HG03097 (cell line): ENCODE measurements around the gene WNT9A.

Experiments used
- ATAC-seq: cut with Tn5 transposase; IDR thresholded peaks from one replicate; pipeline ENCODE4 v1.9.1; 2021; ENCODE audit not compliant: unreplicated experiment, low FRiP score

Gene WNT9A

GRCh38 chr1:227954163-227954850 lies 6.6 kb upstream of the WNT9A start:
- no peak for ATAC-seq

DNA sequence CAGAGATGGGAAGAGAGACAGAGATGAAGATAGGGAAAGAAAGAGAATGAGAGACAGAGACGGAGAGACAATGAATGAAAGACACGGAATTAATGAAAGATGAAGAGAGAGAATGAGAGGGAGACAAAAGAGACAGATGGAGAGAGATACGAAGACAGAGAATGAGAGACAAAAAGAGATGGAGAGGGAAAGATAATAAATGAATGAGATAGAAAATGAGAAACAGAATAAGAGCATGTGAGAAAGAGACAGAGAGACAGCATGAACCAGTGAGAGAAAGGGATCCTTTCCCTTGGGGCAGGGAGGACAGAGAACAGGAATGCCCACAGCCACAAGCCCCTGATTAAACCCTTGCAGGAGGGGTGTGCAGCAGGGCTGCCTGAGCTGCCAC lies 5.3 kb upstream of the WNT9A start:
- ATAC-seq: no peak

GRCh38 chr1:227952374-227953021 lies 4.8 kb upstream of the WNT9A start:
- no peak for ATAC-seq

- ATAC-seq: no peak
Observed at GRCh38 chr1:227951624-227952373, 4.1 kb upstream of the WNT9A start.

- no peak for ATAC-seq
Observed at GRCh38 chr1:227950735-227951346, 3.1 kb upstream of the WNT9A start.

DNA sequence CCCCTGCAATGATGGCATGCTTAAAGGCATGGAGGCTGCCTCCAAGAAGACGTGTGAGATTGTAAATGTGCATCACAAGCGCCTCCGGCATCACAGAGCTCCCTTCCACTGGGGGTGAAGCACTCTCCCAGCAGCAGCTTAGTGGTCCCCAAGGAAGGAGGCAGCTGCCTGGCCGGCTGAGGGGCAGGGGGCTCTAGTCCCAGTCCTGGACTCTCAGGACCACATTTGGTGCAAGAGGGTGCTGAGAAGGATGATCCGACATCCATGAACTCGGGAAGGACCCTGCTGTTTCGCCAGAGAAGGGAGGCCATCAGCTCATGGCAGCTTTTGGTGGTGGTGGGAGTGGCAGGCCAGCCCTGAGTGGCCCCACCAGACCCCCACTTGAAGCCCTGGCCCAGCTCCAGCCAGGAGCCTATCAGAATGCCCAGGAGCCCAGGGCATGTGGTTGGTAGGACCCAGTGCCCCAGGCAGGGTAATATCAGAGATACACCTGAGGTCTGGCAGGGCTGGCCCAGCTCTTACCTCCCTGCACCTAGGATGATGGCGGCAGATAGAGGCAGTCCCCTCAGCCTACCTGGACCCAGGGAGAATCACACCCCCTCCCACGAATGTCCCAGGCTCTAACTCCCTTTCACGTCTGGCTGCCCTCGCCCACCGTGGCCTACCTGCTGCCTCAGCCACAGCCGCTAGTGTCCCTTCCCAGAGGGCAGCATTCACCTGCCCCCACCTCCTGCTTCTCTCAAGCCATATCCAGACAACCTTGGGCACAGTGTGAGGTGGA lies 2.4 kb upstream of the WNT9A start:
- no peak for ATAC-seq

DNA sequence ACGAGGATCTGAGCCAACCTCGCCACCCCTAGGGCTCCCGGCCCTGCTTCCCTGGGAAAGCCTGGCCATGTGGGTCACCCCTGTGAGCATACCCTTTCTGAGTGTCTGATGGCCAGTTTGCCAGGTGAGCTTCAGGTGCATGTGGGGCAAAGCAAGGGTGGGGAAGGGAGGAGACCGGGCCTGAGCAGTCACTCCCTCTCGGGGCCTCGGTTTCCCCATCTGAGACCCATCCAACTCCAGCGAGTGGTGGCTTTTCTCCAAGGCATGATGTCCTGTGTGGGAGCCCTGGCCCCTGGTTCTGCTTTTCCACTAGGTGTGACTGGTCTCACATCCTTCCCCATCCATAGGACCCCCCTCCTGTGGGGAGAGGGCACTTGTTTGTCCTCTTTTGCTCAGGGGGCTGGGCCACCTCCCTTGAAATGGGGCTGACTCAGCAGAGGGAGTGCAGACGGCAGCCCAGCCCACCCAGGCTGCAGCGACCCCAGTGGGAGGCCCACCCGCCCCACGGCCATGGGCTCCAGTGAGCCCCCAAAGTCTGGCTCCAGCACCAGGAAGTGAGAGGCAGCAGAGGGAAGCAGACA lies 1.7 kb upstream of the WNT9A start:
- no peak for ATAC-seq

GRCh38 chr1:227948493-227949260 lies 945 bp upstream of the WNT9A start:
- no peak for ATAC-seq

- no peak for ATAC-seq
Observed at GRCh38 chr1:227947386-227947675, 401 bp downstream of the WNT9A start.

GRCh38 chr1:227946624-227947385 lies 927 bp downstream of the WNT9A start:
- no peak for ATAC-seq

- ATAC-seq: no peak
Observed at GRCh38 chr1:227945891-227946623, 1.7 kb downstream of the WNT9A start.

GRCh38 chr1:227944931-227945890 lies 2.5 kb downstream of the WNT9A start:
- ATAC-seq: no peak

DNA sequence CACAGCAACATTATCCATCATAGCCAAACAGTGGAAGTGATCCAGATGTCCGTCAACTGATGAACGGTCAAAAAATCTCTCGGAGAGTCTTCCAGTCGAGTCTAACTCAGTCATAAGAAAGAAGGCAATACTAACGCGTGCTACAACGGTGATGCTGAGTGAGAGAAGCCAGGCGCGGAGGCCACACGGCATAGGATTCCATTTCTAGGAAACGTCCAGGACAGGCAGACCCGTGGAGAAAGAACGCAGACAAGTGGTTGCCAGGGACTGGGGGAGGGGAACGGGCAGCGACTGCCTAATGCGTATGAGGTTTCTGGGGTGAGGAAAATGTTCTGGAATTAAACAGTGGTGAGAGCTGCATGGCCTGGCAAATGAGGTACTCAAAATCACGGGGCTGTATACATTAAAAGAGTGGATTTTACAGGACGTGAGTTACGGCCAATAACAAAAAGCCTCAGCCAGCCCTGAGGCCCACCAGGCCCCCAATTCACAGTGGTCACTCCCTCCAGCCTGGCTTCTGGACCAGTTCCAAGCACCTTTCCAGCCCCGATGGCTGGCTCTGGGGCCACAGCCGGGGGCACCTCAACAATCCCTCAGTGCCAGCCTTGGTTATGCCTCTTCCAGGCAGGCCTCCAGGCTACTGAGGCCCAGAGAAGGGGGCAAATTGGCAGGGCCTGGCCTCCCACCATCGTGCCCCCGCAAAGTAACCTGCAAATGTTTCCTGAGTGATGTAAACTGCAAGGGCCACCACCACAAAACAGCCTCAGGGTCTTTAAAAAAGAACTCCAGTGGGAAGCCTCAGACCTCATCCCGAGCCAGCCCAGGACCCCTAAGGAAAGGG lies 3.4 kb downstream of the WNT9A start:
- ATAC-seq: no peak

GRCh38 chr1:227943381-227944089 lies 4.2 kb downstream of the WNT9A start:
- no peak for ATAC-seq

GRCh38 chr1:227942716-227943261 lies 4.9 kb downstream of the WNT9A start:
- no peak for ATAC-seq
